GM10266 (cell line): ENCODE data around the gene FER1L5.

ENCODE experiments used
- DNase-seq: peaks from one replicate; pipeline ENCODE4 v3.0.0; 2012; ENCODE audit errors: extremely low spot score
- CTCF ChIP-seq: IDR thresholded peaks from 2 replicates; pipeline ENCODE4 v1.5.1; 2012; ENCODE audit warnings: mild to moderate bottlenecking, low read depth; ENCODE audit not compliant: control insufficient read depth, insufficient read depth; ENCODE audit errors: missing control alignments

Gene FER1L5

GRCh38 chr2:96694279-96694678 is 51.7 kb downstream of the FER1L5 start:
- no peak for TF ChIP-seq CTCF
- no peak for DNase-seq

GRCh38 chr2:96694816-96695455 is 52.4 kb downstream of the FER1L5 start:
- no peak for DNase-seq
- TF ChIP-seq CTCF, result no peak

- DNase-seq, result no peak
- no peak for TF ChIP-seq CTCF
Measured at GRCh38 chr2:96695602-96696001, 53.0 kb downstream of the FER1L5 start.

GRCh38 chr2:96697476-96697875 is 54.9 kb downstream of the FER1L5 start:
- no peak for DNase-seq
- no peak for TF ChIP-seq CTCF

- TF ChIP-seq CTCF, result no peak
- DNase-seq, result no peak
Measured at GRCh38 chr2:96698221-96698861, 55.8 kb downstream of the FER1L5 start.

GRCh38 chr2:96699021-96699420 is 56.5 kb downstream of the FER1L5 start:
- no peak for DNase-seq

GRCh38 chr2:96699621-96700020 is 57.1 kb downstream of the FER1L5 start:
- no peak for DNase-seq
- TF ChIP-seq CTCF, result no peak

More at GRCh38 chr2:96699021-96699420, 56.5 kb downstream of the FER1L5 start:
- no peak for TF ChIP-seq CTCF
